ENCODE data around the gene ZNF831. TPM values are rescaled to one million over a fixed set of nuclear protein-coding genes. Genes with fewer than 3 reads are reported as not detected.

ZNF831 gene
- total RNA-seq, 1 experiment from 2014 or later: not detected

GRCh38 chr20:59192533-59192896 is 28.9 kb downstream of the ZNF831 start:
- no peak for DNase-seq
- H3K36me3 ChIP-seq (replicated peaks; ENCODE audit: control insufficient read depth, insufficient read depth, low read length): no peaks in the 10 kb centered on the region
- no peaks in the 10 kb centered on the region for H3K27me3 ChIP-seq (ENCODE audit: control insufficient read depth, insufficient read depth, low read length)
- H3K4me3 ChIP-seq (ENCODE audit: insufficient read depth, low read depth, low read length): no peak overlapping the region

- DNase-seq: no peak
- Histone ChIP-seq H3K36me3 (replicated peaks; ENCODE audit: control insufficient read depth, insufficient read depth, low read length) (no peaks in the 10 kb centered on the region), H3K27me3 (ENCODE audit: control insufficient read depth, insufficient read depth, low read length) (no peaks in the 10 kb centered on the region)
These were observed 29.7 kb downstream of the ZNF831 start for GRCh38 chr20:59193325-59193724.

DNA sequence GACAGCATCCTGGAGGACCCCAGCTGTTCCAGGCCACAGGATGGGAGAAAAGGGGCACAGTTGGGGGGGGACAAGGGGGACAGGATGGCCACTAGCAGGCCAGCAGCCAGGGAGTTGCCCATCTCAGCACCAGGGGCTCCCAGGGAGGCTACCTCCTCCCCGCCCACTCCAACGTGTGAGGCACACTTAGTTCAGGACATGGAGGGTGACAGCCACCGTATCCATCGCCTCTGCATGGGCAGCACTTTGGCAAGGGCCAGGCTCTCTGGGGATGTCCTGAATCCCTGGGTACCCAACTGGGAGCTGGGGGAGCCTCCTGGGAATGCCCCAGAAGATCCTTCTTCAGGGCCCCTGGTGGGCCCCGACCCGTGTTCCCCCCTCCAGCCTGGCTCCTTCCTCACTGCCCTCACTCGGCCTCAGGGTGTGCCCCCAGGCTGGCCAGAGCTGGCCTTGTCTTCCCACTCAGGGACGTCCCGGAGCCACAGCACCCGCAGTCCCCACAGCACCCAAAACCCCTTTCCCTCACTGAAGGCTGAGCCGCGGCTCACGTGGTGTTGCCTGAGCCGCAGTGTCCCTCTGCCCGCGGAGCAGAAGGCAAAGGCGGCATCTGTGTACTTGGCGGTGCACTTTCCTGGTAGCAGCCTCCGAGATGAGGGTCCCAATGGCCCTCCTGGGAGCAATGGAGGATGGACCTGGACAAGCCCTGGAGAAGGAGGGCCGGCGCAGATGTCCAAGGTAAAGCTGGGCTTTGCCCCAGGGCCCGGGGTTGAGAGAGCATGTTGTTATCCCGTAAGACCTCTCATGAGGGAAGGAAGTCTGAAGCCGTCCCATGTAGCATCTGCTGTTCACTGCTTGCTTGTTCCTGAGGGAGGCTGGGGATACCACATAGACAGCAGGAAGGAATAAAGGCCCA is 30.7 kb downstream of the ZNF831 start:
- no peaks in the 10 kb centered on the region for H3K36me3 ChIP-seq (replicated peaks; ENCODE audit: control insufficient read depth, insufficient read depth, low read length)
- H3K27me3 ChIP-seq (ENCODE audit: control insufficient read depth, insufficient read depth, low read length): no peaks in the 10 kb centered on the region
- H3K4me3 ChIP-seq (ENCODE audit: insufficient read depth, low read depth, low read length): no peak overlapping the region
- DNase-seq: no peak

More at GRCh38 chr20:59193325-59193724, 29.7 kb downstream of the ZNF831 start:
- H3K4me3 ChIP-seq (ENCODE audit: insufficient read depth, low read depth, low read length): no peak overlapping the region

DNA sequence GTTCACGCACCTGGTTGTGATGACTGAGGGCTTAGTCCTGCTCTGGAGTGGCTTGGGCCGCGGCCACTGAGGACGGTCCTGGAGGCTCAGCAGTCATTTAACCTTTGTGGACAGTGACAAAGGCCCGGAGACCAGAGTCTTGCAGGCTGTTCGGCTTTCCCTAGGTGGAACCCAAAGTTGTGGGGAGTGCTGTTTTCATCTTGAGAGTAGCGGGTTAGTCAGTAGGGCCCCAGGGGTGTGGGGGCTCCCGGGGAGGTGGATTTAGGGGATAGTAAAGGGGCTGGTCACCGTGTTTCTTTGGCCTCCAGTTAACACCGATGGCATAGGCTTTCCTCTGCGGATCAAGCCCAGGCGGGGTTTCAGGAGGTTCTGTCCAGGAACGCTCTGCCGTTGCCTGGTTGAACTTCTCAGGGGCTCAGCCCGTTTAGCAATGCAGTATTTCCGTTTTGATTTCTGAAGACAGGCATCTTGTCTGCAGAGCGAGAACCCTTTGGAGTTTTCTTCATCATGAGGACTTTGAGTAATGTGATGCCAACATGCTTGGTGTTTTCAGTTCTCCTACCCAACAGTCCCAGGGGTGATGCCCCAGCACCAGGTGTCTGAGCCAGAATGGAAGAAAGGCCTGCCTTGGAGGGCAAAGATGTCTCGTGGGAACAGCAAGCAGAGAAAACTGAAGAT is 31.8 kb downstream of the ZNF831 start:
- H3K27me3 ChIP-seq (ENCODE audit: control insufficient read depth, insufficient read depth, low read length): no peaks in the 10 kb centered on the region
- DNase-seq: no peak
- H3K36me3 ChIP-seq (replicated peaks; ENCODE audit: control insufficient read depth, insufficient read depth, low read length): no peaks in the 10 kb centered on the region
- no peak overlapping the region for H3K4me3 ChIP-seq (ENCODE audit: insufficient read depth, low read depth, low read length)

GRCh38 chr20:59204165-59204894 is 40.7 kb downstream of the ZNF831 start:
- DNase-seq: no peak
- Histone ChIP-seq H3K27me3 (ENCODE audit: control insufficient read depth, insufficient read depth, low read length) (peaks cover 4% of the 10 kb centered on the region; the same call in 1 of the 2 replicates), H3K4me3 (ENCODE audit: insufficient read depth, low read depth, low read length) (no peak overlapping the region), H3K36me3 (replicated peaks; ENCODE audit: control insufficient read depth, insufficient read depth, low read length) (no peaks in the 10 kb centered on the region)

DNA sequence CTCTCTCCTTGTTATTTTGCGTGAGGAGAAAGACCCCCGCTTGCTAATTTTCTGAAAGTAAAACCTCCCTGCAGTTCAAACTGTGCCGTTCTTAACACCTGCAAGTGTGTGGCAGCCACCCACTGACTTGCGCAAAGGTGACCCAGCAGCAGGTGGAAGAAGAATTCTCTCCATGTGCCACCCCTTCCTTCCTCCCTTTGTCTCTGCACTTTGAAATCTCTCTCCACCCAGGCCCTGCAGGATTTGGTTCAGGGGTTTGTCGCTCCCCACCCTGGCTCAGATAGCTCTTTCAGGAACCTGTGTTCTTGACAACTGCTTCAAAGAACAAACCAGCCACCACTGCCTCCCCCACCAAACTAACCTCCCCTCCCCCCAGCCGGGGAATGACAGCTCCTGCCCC is 41.4 kb downstream of the ZNF831 start:
- Histone ChIP-seq H3K4me3 (ENCODE audit: insufficient read depth, low read depth, low read length) (no peak overlapping the region), H3K27me3 (ENCODE audit: control insufficient read depth, insufficient read depth, low read length) (peaks cover 4% of the 10 kb centered on the region; the same call in 1 of the 2 replicates), H3K36me3 (replicated peaks; ENCODE audit: control insufficient read depth, insufficient read depth, low read length) (no peaks in the 10 kb centered on the region)
- no peak for DNase-seq

DNA sequence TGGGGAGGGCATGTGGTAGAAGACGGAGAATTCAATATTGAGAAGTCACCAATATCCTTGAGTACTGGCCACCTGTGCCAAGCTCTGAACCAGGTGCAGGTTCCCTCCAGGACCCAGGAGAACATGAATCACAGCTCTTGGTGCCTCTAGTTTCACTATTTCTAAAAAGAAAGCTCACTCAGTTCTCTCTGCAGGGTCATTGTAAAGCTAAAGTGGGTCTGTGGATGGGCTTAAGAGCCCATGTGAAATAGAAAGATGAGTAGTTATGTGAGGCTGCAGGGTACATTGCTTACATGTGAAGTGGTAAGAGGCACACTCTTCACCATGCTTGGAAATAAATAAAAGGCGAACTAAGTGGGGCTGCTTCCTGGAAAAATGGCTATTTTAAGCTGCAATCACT is 43.6 kb downstream of the ZNF831 start:
- H3K27me3 ChIP-seq (ENCODE audit: control insufficient read depth, insufficient read depth, low read length): peaks cover 4% of the 10 kb centered on the region; the same call in 1 of the 2 replicates
- DNase-seq: no peak
- no peak overlapping the region for H3K4me3 ChIP-seq (ENCODE audit: insufficient read depth, low read depth, low read length)

DNA sequence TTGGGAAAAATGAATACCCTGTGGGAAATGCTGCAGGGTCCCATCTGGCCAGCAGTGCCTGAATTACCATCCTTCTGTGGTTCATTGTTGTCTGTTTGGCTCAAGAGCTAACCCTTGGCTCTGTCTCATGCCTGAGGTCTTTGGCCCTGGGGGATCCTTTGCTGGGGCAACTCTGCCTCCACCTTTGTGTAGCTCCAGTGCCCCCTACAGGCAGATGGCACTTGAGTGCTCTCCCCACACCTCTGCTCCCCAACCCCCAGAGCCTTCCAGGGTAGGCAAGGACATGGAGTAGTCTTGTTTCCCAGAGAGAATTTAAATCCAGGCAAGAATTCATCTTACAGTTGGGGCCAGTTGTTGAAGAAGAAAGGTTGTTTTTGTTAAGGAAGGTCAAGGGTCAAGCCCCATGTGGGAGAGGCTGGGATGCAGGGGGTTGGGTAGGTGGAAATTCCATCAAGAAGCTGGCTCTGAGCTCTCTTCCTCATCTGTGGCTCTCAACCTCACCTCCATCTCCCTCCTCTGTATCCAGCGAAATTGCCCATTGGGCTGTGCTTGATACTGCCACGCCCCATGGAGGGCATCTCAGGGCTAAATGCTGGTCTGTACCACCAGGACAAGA is 44.2 kb downstream of the ZNF831 start:
- H3K27me3 ChIP-seq (ENCODE audit: control insufficient read depth, insufficient read depth, low read length): peaks cover 4% of the 10 kb centered on the region; the same call in 1 of the 2 replicates

More for the DNA sequence above, 43.6 kb downstream of the ZNF831 start:
- no peaks in the 10 kb centered on the region for H3K36me3 ChIP-seq (replicated peaks; ENCODE audit: control insufficient read depth, insufficient read depth, low read length)

GRCh38 chr20:59210186-59210585 is 46.6 kb downstream of the ZNF831 start:
- DNase-seq: no peak
- no peak overlapping the region for H3K4me3 ChIP-seq (ENCODE audit: insufficient read depth, low read depth, low read length)
- no peaks in the 10 kb centered on the region for H3K36me3 ChIP-seq (replicated peaks; ENCODE audit: control insufficient read depth, insufficient read depth, low read length)
- H3K27me3 ChIP-seq (ENCODE audit: control insufficient read depth, insufficient read depth, low read length): no peaks in the 10 kb centered on the region; the same call in 1 of the 2 replicates

More for the DNA sequence above, 44.2 kb downstream of the ZNF831 start:
- DNase-seq: peak; percentile 90
- no peaks in the 10 kb centered on the region for H3K36me3 ChIP-seq (replicated peaks; ENCODE audit: control insufficient read depth, insufficient read depth, low read length)
- H3K4me3 ChIP-seq (ENCODE audit: insufficient read depth, low read depth, low read length): no peak overlapping the region

GRCh38 chr20:59211208-59211765 is 47.7 kb downstream of the ZNF831 start:
- no peaks in the 10 kb centered on the region; the same call in 1 of the 2 replicates for H3K27me3 ChIP-seq (ENCODE audit: control insufficient read depth, insufficient read depth, low read length)
- no peaks in the 10 kb centered on the region for H3K36me3 ChIP-seq (replicated peaks; ENCODE audit: control insufficient read depth, insufficient read depth, low read length)
- no peak overlapping the region for H3K4me3 ChIP-seq (ENCODE audit: insufficient read depth, low read depth, low read length)
- no peak for DNase-seq

- no peaks in the 10 kb centered on the region for H3K36me3 ChIP-seq (replicated peaks; ENCODE audit: control insufficient read depth, insufficient read depth, low read length)
- H3K4me3 ChIP-seq (ENCODE audit: insufficient read depth, low read depth, low read length): no peak overlapping the region
- DNase-seq: no peak
- no peaks in the 10 kb centered on the region for H3K27me3 ChIP-seq (ENCODE audit: control insufficient read depth, insufficient read depth, low read length)
These were observed 50.5 kb downstream of the ZNF831 start for GRCh38 chr20:59214073-59214472.

- peaks cover 1% of the 10 kb centered on the region; the same call in 1 of the 2 replicates for H3K27me3 ChIP-seq (ENCODE audit: control insufficient read depth, insufficient read depth, low read length)
- no peak for DNase-seq
- H3K4me3 ChIP-seq (ENCODE audit: insufficient read depth, low read depth, low read length): no peak overlapping the region
- H3K36me3 ChIP-seq (replicated peaks; ENCODE audit: control insufficient read depth, insufficient read depth, low read length): no peaks in the 10 kb centered on the region
These were observed 51.3 kb downstream of the ZNF831 start for GRCh38 chr20:59214606-59215547.

- peaks cover 7% of the 10 kb centered on the region for H3K27me3 ChIP-seq (ENCODE audit: control insufficient read depth, insufficient read depth, low read length)
- no peak for DNase-seq
These were observed 53.6 kb downstream of the ZNF831 start for GRCh38 chr20:59217173-59217572.

More at GRCh38 chr20:59217173-59217572, 53.6 kb downstream of the ZNF831 start:
- no peak overlapping the region for H3K4me3 ChIP-seq (ENCODE audit: insufficient read depth, low read depth, low read length)
- H3K36me3 ChIP-seq (replicated peaks; ENCODE audit: control insufficient read depth, insufficient read depth, low read length): no peaks in the 10 kb centered on the region

All from H7 (cell line).